GM21381 (cell line): Measurements from ENCODE around the gene LRRTM3.
A peak's percentile ranks its signal among the peaks of the same experiment; 100 is the strongest.

ENCODE experiments used
- ATAC-seq: cut with Tn5 transposase; IDR thresholded peaks from one replicate; pipeline ENCODE4 v1.9.1; 2021; ENCODE audit warnings: mild to moderate bottlenecking, moderate library complexity; ENCODE audit not compliant: unreplicated experiment

The LRRTM3 gene

DNA sequence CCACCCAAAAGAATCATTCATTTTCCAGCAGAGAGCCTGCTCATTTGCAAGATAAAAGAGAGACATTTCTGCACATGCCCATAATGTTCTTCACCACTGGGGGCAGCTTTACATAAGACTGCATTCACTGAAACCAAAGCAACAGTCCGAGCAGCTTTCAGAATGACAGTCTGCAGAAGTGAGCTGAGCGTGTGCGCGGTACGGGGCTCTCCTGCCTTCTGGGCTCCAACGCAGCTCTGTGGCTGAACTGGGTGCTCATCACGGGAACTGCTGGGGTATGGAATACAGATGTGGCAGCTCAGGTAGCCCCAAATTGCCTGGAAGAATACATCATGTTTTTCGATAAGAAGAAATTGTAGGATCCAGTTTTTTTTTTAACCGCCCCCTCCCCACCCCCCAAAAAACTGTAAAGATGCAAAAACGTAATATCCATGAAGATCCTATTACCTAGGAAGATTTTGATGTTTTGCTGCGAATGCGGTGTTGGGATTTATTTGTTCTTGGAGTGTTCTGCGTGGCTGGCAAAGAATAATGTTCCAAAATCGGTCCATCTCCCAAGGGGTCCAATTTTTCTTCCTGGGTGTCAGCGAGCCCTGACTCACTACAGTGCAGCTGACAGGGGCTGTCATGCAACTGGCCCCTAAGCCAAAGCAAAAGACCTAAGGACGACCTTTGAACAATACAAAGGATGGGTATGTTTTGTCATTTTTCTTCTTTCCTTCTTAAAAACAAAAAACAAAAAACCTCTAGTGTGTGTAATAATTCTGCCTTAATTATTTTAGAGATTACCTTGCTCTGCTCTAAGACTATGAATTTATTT, at the start of gene LRRTM3:
Gene LRRTM3, plus strand, starts transcription at position 141 of the 820 bp plus-strand sequence.
- peak; percentile 100 for ATAC-seq

- ATAC-seq, result no peak
These were observed 48.5 kb upstream of the LRRTM3 start for GRCh38 chr10:66877361-66877760.

DNA sequence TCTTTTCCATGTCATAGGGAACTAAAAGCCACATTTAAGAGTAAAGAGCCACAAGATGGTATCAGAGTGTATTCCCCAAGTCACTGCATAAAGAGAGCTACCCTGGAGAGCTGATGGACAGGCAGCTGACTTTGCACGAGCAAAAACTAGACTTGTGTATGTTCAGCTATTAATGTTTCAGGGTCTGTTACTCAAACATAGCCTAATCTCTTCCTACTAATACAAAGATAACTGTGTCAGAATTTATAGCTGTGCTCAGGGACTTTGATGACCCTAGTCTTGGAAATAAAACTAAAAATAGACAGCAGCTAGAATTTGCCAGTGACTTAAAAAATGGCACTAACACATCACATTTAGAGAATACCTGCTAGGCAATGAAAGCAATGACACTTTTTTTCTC, 45.5 kb upstream of the LRRTM3 start:
- no peak for ATAC-seq

GRCh38 chr10:66880826-66881225, 45.0 kb upstream of the LRRTM3 start:
- ATAC-seq, result no peak

GRCh38 chr10:66881814-66882213, 44.0 kb upstream of the LRRTM3 start:
- no peak for ATAC-seq

GRCh38 chr10:66882271-66882670, 43.6 kb upstream of the LRRTM3 start:
- ATAC-seq, result no peak

DNA sequence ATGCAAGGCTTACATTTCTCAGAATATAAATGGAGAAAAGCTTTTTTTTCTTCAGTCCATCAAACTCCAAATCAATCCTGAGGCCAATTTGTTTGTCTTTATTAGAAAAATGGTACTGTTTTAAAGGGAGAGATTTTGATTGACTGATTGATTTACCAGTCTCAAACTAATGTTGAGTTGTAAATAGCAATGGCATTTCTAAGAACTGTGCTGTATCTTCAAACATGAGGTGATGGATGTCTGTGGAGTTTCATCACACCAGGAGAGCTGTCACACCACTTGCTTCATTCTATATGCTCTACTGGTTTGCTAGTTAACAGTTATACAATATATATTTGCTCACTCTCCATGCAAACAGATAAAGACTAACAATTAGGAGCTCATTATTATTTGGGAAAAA, 39.0 kb upstream of the LRRTM3 start:
- no peak for ATAC-seq

DNA sequence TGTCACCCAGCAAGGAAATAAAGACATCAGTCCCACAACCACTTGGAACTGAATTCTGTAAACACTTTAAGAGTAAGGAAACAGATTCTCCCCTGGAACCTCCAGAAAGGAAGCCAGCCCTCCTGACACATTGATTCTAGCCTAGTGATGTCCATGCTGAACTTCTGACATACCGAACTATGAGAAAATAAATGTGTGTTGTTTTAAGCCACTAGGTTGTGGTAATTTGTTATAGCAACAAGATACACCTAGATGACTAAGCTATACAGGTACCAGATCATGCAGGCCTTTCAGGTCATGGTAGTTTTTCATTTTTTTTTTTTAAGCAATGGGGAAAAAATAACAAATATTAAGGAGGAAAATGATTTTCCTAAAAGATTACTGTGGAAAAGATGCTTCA, 37.6 kb upstream of the LRRTM3 start:
- no peak for ATAC-seq

GRCh38 chr10:66892871-66893270, 33.0 kb upstream of the LRRTM3 start:
- no peak for ATAC-seq

DNA sequence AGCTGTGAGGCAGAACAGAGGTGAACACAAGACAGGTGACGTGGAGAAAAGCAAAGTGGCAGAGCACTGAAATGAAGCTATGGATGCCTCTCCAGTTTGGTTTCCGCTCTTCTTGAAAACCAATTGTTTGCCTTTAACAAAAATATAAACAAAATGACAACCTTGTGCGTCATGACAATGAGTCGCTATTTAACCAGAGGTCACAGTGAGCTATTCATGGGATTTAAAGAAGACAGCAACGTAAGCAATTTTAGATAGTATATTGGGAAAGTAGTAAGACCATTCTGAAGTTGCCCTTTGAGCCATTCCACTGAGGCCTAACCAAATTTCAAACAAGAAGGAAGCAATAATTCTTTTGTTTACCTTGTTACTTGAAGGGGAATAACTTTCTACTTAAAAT, 15.2 kb upstream of the LRRTM3 start:
- ATAC-seq, result no peak

DNA sequence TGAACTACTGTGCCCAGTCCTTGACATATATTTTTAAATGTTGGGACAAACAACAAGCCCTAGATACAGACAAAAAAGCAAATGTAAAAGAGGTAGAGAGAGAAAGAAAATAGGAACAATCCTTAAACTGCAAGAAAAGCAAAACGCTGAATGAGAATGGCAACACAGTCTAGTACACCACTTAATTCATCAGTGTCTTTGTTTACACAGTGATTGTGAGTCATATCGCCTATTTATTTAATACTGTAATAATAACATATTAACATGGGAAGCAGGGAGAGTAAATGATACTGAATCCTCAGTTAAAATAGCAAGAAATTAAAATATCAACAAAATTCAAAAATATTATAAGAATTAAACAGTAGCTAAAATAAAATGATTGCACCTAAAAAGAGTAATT, 9.8 kb upstream of the LRRTM3 start:
- ATAC-seq, result no peak

DNA sequence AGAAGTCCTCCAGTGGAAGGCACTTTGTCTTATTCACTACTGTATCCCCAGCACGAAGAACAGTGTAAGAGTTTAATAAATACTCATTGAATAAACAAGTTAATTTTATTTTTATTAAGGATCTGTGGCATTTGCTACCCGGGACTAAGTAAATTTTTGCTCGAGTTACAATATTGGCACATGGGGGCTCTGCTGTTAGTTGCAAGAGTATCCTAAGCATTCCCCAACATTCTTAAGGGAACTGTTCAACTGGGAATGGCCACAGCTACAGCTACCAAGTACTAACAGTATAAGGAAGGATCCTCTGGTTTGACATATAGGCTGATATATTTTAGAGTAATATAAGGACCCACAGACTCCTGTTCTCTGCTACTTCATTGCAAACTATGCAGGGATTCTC, 8.7 kb upstream of the LRRTM3 start:
- ATAC-seq, result no peak

DNA sequence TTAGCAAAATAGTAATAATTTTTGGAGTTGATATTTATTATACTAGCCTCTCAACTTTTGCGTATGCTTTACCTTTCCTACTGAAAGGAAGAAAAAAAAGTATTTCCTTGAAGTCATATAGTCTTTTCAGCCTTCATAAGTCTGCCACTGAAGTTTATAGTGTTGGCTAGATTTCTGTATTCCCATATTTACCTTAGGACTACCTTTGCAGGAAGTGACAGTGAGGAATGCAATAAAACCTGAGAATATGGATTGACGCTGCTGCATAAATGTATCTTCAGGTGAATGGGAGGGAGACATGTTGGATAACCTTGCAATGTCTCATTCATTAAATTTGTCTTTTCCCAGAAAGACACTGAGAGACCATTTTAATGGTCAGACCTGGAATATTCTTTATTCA, 6.6 kb upstream of the LRRTM3 start:
- ATAC-seq, result no peak

GRCh38 chr10:66924674-66925345, 1.0 kb upstream of the LRRTM3 start:
- ATAC-seq, result no peak

DNA sequence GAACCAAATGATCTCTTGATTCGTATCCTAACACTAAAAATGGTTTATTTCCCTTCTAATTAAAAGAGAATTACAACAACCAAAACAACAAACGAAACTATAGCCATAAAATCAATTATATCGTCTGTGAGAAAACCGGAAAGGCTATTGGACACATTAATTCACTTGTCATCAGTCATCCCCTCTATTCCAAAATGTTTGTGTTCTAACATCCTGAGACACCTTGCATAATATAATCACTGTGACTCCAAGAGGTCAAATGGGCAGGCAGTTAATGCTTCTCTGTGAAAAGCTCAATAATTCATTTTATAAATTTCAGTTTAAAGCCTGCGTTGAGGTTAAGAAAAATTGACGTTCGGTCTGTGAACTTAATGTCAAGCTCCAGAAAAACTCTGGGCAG, 463 bp upstream of the LRRTM3 start:
- no peak for ATAC-seq

DNA sequence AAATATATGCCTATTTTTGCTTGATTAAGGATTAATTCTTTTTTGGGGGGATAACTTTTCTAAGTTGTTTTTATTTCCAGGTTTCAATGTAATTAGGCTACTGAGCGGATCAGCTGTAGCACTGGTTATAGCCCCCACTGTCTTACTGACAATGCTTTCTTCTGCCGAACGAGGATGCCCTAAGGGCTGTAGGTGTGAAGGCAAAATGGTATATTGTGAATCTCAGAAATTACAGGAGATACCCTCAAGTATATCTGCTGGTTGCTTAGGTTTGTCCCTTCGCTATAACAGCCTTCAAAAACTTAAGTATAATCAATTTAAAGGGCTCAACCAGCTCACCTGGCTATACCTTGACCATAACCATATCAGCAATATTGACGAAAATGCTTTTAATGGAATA, 1.0 kb downstream of the LRRTM3 start:
- no peak for ATAC-seq

- no peak for ATAC-seq
These were observed 1.6 kb downstream of the LRRTM3 start for GRCh38 chr10:66927251-66927935.

GRCh38 chr10:66927971-66928770, 2.3 kb downstream of the LRRTM3 start:
- no peak for ATAC-seq

- ATAC-seq, result no peak
These were observed 2.9 kb downstream of the LRRTM3 start for GRCh38 chr10:66928776-66929175.

DNA sequence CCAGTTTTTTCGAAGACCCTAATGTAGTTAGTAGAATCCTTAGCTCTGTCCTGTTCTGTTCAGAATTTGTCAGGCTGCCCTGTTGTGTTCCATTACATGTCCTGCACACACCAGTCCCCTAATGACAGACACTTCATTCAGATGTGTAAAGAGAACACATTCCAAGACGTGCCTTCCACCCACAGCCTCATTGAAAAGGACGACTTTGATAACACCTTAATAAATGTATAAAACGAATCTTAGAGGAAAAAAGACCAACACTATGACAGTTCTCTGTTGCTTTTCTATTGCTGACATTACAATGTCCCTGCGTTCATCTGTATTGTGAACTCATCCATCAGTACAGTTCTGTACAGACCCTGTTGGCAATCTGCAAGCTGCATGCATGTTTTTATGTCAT, 3.5 kb downstream of the LRRTM3 start:
- ATAC-seq, result no peak

GRCh38 chr10:66931340-66931948, 5.6 kb downstream of the LRRTM3 start:
- peak; percentile 75 for ATAC-seq
